Endodermal cell (in vitro differentiated cells): ENCODE data around the gene PIK3CA. TPM values are rescaled to one million over a fixed set of nuclear protein-coding genes. Genes with fewer than 3 reads are reported as not detected.

Experiments
- DNase-seq: peaks from one replicate; pipeline ENCODE4 v3.0.0-alpha.2; 2017
- H3K27ac ChIP-seq: 2 replicates; pipeline ENCODE4 v1.5.1; 2013; ENCODE audit warnings: mild to moderate bottlenecking, low read depth, low read length, moderate library complexity
- H3K27me3 ChIP-seq: 2 replicates; pipeline ENCODE4 v1.6.1; 2013; ENCODE audit warnings: mild to moderate bottlenecking, low read length, moderate library complexity; ENCODE audit not compliant: insufficient read depth, control insufficient read depth, poor library complexity, severe bottlenecking
- H3K36me3 ChIP-seq: 2 replicates; pipeline ENCODE4 v1.7.0; 2013; ENCODE audit warnings: mild to moderate bottlenecking, low read length, moderate library complexity; ENCODE audit not compliant: control insufficient read depth, insufficient read depth
- H3K4me1 ChIP-seq: one replicate; pipeline ENCODE4 v1.7.0; 2013; ENCODE audit warnings: low read length; ENCODE audit not compliant: control insufficient read depth, insufficient read depth
- H3K4me3 ChIP-seq: 2 replicates; pipeline ENCODE4 v1.5.1; 2013; ENCODE audit warnings: mild to moderate bottlenecking, low read length, moderate library complexity
- H3K9ac ChIP-seq: 2 replicates; pipeline ENCODE4 v1.6.1; 2013; ENCODE audit warnings: mild to moderate bottlenecking, low read length, moderate library complexity; ENCODE audit not compliant: poor library complexity, severe bottlenecking; ENCODE audit errors: extremely low read depth
- H3K9me3 ChIP-seq: 2 replicates; pipeline ENCODE4 v1.6.1; 2013; ENCODE audit warnings: mild to moderate bottlenecking, low read length, moderate library complexity; ENCODE audit not compliant: control insufficient read depth
- H3K27ac Mint-ChIP-seq: 2 replicates; pipeline ENCODE4 v1.8.0; 2020; ENCODE audit warnings: mixed read lengths
- H3K27me3 Mint-ChIP-seq: 2 replicates; pipeline ENCODE4 v1.8.0; 2021; ENCODE audit warnings: mild to moderate bottlenecking, mixed read lengths; ENCODE audit not compliant: insufficient read depth
- H3K36me3 Mint-ChIP-seq: 2 replicates; pipeline ENCODE4 v1.8.0; 2020; ENCODE audit warnings: low read depth, mixed read lengths
- H3K4me1 Mint-ChIP-seq: 2 replicates; pipeline ENCODE4 v1.8.0; 2020; ENCODE audit warnings: mixed read lengths
- H3K4me3 Mint-ChIP-seq: 2 replicates; pipeline ENCODE4 v1.8.0; 2020; ENCODE audit warnings: mild to moderate bottlenecking, moderate library complexity, mixed read lengths
- H3K9me3 Mint-ChIP-seq: 2 replicates; pipeline ENCODE4 v1.8.0; 2020; ENCODE audit warnings: mild to moderate bottlenecking, mixed read lengths
- WGBS, 2 experiments: methylation state at CpG; one replicate each; pipeline versions ENCODE4 v1.1.5 to v1.1.7; 2013; ENCODE audit warnings: missing lambda C conversion rate in 2 of 2, mixed read lengths in 1 of 2; ENCODE audit not compliant: insufficient coverage in 1 of 2, insufficient read length in 1 of 2; 5-methylcytosine and 5-hydroxymethylcytosine counted together
- total RNA-seq, 2 donors: library from RNA; stranded (reverse); fragmentation: NEBNext Ultra II Directional in 1 of 2; extraction: Animal tissue kit (Norgen Biotek cat#: 25700) in 1 of 2; gene quantifications; 2 replicates in 1 of 2; 3 replicates in 1 of 2; pipeline ENCODE4 v1.2.1, GENCODE V29; 2021
- TF ChIP-seq, protein P1 (sequence below): fragments of 200-600 bp; sonication (generic); conservative IDR thresholded peaks from 2 replicates; pipeline ENCODE4 v1.5.0; 2021; ENCODE audit warnings: antibody characterized with exemption, mild to moderate bottlenecking

Gene PIK3CA
- total RNA-seq, 2 donors from 2014 or later, result 21.1 to 22.2 TPM

DNA sequence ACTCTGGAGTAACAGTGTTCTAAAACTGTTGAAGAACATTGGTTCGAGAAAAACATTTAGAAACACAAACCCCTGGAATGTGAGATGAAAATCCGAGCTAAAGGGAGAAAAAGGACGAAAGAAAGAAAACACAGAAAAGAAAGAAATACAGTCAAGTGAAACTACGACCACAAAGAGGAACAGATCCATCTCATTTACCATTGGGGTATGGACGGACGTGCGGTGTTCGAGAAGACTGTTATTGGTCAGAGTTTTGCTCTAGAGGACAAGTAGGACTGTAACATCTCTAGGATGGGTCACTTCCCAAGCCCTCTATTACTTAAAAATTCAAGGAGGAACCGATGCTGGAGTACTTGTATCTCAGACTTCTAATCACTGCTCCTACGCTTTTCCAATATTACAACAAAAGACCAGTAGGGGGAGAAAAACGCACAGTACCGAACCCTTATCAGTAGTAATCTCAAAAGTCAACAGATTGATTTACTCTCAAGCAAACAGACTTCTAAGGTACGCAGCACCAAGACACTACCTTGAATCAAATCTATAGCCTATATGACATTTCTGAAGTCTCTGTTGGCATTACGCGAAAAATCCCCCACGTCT lies 1.1 kb upstream of the PIK3CA start:
- H3K27me3 ChIP-seq, result no peaks in the 10 kb centered on the region
- peaks cover 24% of the 10 kb centered on the region for H3K4me1 Mint-ChIP-seq
- TF ChIP-seq, protein P1, sequence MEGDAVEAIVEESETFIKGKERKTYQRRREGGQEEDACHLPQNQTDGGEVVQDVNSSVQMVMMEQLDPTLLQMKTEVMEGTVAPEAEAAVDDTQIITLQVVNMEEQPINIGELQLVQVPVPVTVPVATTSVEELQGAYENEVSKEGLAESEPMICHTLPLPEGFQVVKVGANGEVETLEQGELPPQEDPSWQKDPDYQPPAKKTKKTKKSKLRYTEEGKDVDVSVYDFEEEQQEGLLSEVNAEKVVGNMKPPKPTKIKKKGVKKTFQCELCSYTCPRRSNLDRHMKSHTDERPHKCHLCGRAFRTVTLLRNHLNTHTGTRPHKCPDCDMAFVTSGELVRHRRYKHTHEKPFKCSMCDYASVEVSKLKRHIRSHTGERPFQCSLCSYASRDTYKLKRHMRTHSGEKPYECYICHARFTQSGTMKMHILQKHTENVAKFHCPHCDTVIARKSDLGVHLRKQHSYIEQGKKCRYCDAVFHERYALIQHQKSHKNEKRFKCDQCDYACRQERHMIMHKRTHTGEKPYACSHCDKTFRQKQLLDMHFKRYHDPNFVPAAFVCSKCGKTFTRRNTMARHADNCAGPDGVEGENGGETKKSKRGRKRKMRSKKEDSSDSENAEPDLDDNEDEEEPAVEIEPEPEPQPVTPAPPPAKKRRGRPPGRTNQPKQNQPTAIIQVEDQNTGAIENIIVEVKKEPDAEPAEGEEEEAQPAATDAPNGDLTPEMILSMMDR, result peak; percentile 81
- H3K9me3 ChIP-seq, result no peaks in the 10 kb centered on the region
- no peak overlapping the region for H3K4me3 Mint-ChIP-seq
- no peaks in the 10 kb centered on the region for H3K36me3 ChIP-seq
- H3K4me1 ChIP-seq, result no peaks in the 10 kb centered on the region
- DNase-seq, result peak; percentile 58
- no peaks in the 10 kb centered on the region for H3K9me3 Mint-ChIP-seq
- peak overlapping the region; percentile 64 for H3K9ac ChIP-seq
- peak overlapping the region; percentile 7 for H3K27ac ChIP-seq
- H3K27ac Mint-ChIP-seq, result no peak overlapping the region
- H3K4me3 ChIP-seq, result peak overlapping the region; percentile 93
- no peaks in the 10 kb centered on the region for H3K36me3 Mint-ChIP-seq
- H3K27me3 Mint-ChIP-seq, result peaks cover 4% of the 10 kb centered on the region
- WGBS, 2 experiments, result 22 to 33% methylated on average over 14 to 16 of the region's 16 CpGs

DNA sequence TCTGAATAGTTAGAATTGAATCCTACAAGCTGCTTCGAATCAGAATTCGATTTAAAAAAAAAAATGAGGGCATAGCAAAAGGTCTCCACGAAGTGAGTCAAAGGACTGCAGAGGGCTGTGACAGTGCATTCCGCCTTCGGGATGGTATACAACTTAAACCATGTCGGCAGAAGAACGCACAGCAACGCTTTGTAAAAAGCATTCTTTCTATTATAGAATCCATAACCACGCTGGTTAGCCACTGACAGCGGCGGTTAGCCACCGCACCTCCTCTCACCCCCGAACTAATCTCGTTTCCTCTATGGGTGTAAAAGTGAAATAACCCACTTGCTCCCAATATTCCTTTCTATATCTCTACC lies 664 bp upstream of the PIK3CA start:
- Mint-ChIP-seq H3K27ac (no peak overlapping the region), H3K4me1 (peaks cover 28% of the 10 kb centered on the region), H3K36me3 (no peaks in the 10 kb centered on the region), H3K9me3 (no peaks in the 10 kb centered on the region), H3K4me3 (no peak overlapping the region), H3K27me3 (peaks cover 4% of the 10 kb centered on the region)
- 0 to 3% methylated on average over 8 to 14 of the region's 14 CpGs for WGBS, 2 experiments
- DNase-seq, result no peak
- peak overlapping the region; percentile 93 for H3K4me3 ChIP-seq
- TF ChIP-seq, protein P1, result peak; percentile 6
- peak overlapping the region; percentile 64 for H3K9ac ChIP-seq
- no peaks in the 10 kb centered on the region for H3K9me3 ChIP-seq
- no peaks in the 10 kb centered on the region for H3K4me1 ChIP-seq
- no peaks in the 10 kb centered on the region for H3K36me3 ChIP-seq
- H3K27me3 ChIP-seq, result no peaks in the 10 kb centered on the region
- H3K27ac ChIP-seq, result peak overlapping the region; percentile 7

DNA sequence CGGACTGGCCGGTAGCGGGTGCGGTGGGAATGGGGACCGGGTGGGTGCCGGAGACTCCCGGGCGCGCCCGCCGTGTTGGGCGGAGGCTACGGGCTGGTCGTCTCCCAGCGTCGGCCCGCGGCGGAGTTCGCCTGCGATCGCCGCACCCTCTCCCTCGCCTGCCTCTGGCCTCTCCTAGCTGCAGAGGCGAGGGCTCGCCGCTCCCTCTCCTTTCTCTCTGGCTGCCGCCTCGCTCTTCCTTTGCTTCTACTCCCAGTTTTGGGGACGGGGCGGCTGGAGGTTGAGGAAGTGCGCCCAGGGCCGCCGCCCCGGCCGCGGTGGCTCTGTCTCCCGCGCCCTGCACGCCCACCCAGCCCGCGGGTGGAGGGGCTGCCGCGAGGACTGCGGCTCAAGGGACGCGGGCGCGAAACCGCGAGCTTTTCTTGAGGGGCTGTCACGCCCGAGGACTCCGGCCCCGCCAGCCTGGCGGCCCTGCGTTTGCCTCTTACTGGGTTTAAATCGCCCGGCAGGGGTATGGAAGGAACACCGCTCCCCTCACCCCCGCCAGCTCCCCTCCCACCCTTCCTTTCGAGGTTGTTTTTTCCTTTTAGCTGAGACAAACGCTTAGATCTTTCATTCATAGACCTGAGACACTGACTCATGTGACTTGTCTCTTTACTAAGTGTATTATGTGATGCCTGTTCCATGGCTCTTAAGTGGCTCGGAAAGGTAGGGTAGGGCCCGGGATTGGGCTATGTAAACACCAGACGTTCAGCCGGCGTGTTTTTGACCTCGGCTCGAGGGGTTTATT lies 654 bp downstream of the PIK3CA start:
- Histone ChIP-seq H3K36me3 (no peaks in the 10 kb centered on the region), H3K27ac (peak overlapping the region; percentile 69), H3K4me1 (no peaks in the 10 kb centered on the region), H3K9me3 (no peaks in the 10 kb centered on the region), H3K27me3 (no peaks in the 10 kb centered on the region), H3K4me3 (peak overlapping the region; percentile 93), H3K9ac (peak overlapping the region; percentile 64)
- WGBS, 2 experiments, result 0% methylated on average over 17 to 70 of the region's 70 CpGs
- no peak overlapping the region for H3K4me3 Mint-ChIP-seq
- H3K36me3 Mint-ChIP-seq, result no peaks in the 10 kb centered on the region
- peaks cover 4% of the 10 kb centered on the region for H3K27me3 Mint-ChIP-seq
- peaks cover 30% of the 10 kb centered on the region for H3K4me1 Mint-ChIP-seq
- H3K27ac Mint-ChIP-seq, result peak overlapping the region; percentile 85
- H3K9me3 Mint-ChIP-seq, result no peaks in the 10 kb centered on the region
- TF ChIP-seq, protein P1, result no peak
- peak; percentile 79 for DNase-seq
